OCI-LY1 (cell line): ENCODE measurements around the gene ANKH.

Experiments used
- H2AFZ ChIP-seq: fragments of 200-600 bp; sonication (generic), shearing (Covaris generic); 2 replicates; pipeline ENCODE4 v1.6.0; 2014; ENCODE audit warnings: antibody characterized with exemption, mild to moderate bottlenecking, low read length
- H3F3A ChIP-seq: fragments of 200-600 bp; sonication (generic), shearing (Covaris generic); 2 replicates; pipeline ENCODE4 v1.6.0; 2014; ENCODE audit warnings: mild to moderate bottlenecking, antibody characterized with exemption, low read length, moderate library complexity; ENCODE audit not compliant: insufficient read depth
- H3K27ac ChIP-seq: fragments of 200-600 bp; sonication (generic); 2 replicates; pipeline ENCODE4 v1.5.1; 2014; ENCODE audit warnings: low read length, mixed run types, mild to moderate bottlenecking, low read depth; ENCODE audit not compliant: poor library complexity, severe bottlenecking
- H3K27me3 ChIP-seq: fragments of 200-600 bp; sonication (generic); 2 replicates; pipeline ENCODE4 v1.6.0; 2014; ENCODE audit warnings: antibody characterized with exemption, mild to moderate bottlenecking, low read length, moderate library complexity; ENCODE audit not compliant: insufficient read depth
- H3K36me3 ChIP-seq: fragments of 200-600 bp; sonication (generic); 2 replicates; pipeline ENCODE4 v1.6.1; 2014; ENCODE audit warnings: mild to moderate bottlenecking, antibody characterized with exemption, low read length, moderate library complexity, mixed read lengths; ENCODE audit not compliant: insufficient read depth
- H3K4me1 ChIP-seq: fragments of 200-600 bp; sonication (generic); 2 replicates; pipeline ENCODE4 v1.5.1; 2014; ENCODE audit warnings: mild to moderate bottlenecking, low read length, moderate library complexity; ENCODE audit not compliant: insufficient read depth, severe bottlenecking
- H3K4me2 ChIP-seq: fragments of 200-600 bp; sonication (generic), shearing (Covaris generic); 2 replicates; pipeline ENCODE4 v1.6.1; 2014; ENCODE audit warnings: low read length
- H3K4me3 ChIP-seq: fragments of 200-600 bp; sonication (generic); 2 replicates; pipeline ENCODE4 v1.5.1; 2014; ENCODE audit warnings: low read length, low read depth, mild to moderate bottlenecking, mixed read lengths; ENCODE audit not compliant: poor library complexity, severe bottlenecking
- H3K79me2 ChIP-seq: fragments of 200-600 bp; shearing (Covaris generic); 2 replicates; pipeline ENCODE4 v1.6.1; 2016; ENCODE audit warnings: mixed run types, low read length, mixed read lengths; ENCODE audit not compliant: insufficient read depth
- H3K9ac ChIP-seq: fragments of 200-600 bp; sonication (generic), shearing (Covaris generic); 2 replicates; pipeline ENCODE4 v1.6.1; 2014; ENCODE audit warnings: mild to moderate bottlenecking, low read length, mixed read lengths
- H3K9me2 ChIP-seq: fragments of 200-600 bp; sonication (generic), shearing (Covaris generic); 2 replicates; pipeline ENCODE4 v1.6.1; 2014; ENCODE audit warnings: low read depth, mild to moderate bottlenecking, low read length, mixed read lengths
- H3K9me3 ChIP-seq: fragments of 200-600 bp; shearing (Covaris generic); 2 replicates; pipeline ENCODE4 v1.6.1; 2014; ENCODE audit warnings: low read length, mixed read lengths
- H4K20me1 ChIP-seq: fragments of 200-600 bp; sonication (generic), shearing (Covaris generic); 2 replicates; pipeline ENCODE4 v1.6.0; 2016; ENCODE audit warnings: mild to moderate bottlenecking, low read length; ENCODE audit not compliant: insufficient read depth
- EZH2 ChIP-seq: fragments of 200-600 bp; sonication (generic), shearing (Covaris generic); IDR thresholded peaks from 2 replicates; pipeline ENCODE4 v1.8.0; 2017; ENCODE audit warnings: borderline replicate concordance, mixed run types, mild to moderate bottlenecking, antibody characterized with exemption, low read length, moderate library complexity, mixed read lengths
- TF ChIP-seq, protein P1 (sequence below): fragments of 200-600 bp; sonication (generic), shearing (Covaris generic); IDR thresholded peaks from 2 replicates; pipeline ENCODE4 v1.5.1; 2017; ENCODE audit warnings: mild to moderate bottlenecking, antibody characterized with exemption, low read length, moderate library complexity, mixed read lengths

The ANKH gene

DNA sequence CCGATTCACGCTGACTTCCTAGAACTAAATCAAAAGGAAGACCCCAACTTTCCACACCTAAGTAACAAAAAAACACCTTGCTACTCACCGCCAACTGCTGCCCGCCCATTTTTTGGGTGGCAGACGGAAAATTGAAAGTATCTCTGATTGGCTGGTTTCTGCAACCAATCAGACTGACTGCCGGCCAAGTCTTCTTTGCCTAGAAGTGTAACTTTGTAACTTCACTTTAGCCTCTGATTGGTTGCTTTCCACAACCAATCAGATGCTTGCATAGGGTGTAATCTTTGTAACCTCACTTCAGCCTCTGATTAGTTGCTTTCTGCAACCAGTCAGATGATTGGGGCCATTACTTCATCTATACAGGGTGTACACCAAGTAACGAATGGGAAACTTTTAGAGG is 42.6 kb upstream of the ANKH start:
- no peak overlapping the region for H2AFZ ChIP-seq
- TF ChIP-seq, protein P1, sequence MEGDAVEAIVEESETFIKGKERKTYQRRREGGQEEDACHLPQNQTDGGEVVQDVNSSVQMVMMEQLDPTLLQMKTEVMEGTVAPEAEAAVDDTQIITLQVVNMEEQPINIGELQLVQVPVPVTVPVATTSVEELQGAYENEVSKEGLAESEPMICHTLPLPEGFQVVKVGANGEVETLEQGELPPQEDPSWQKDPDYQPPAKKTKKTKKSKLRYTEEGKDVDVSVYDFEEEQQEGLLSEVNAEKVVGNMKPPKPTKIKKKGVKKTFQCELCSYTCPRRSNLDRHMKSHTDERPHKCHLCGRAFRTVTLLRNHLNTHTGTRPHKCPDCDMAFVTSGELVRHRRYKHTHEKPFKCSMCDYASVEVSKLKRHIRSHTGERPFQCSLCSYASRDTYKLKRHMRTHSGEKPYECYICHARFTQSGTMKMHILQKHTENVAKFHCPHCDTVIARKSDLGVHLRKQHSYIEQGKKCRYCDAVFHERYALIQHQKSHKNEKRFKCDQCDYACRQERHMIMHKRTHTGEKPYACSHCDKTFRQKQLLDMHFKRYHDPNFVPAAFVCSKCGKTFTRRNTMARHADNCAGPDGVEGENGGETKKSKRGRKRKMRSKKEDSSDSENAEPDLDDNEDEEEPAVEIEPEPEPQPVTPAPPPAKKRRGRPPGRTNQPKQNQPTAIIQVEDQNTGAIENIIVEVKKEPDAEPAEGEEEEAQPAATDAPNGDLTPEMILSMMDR: no peak
- TF ChIP-seq EZH2: no peak
- H3K79me2 ChIP-seq: no peaks in the 10 kb centered on the region
- no peaks in the 10 kb centered on the region for H3F3A ChIP-seq
- peaks cover 12% of the 10 kb centered on the region; the same call in 1 of the 2 replicates for H3K27me3 ChIP-seq
- no peak overlapping the region for H3K27ac ChIP-seq
- H3K4me2 ChIP-seq: no peak overlapping the region
- no peaks in the 10 kb centered on the region for H3K4me1 ChIP-seq
- no peak overlapping the region for H3K9ac ChIP-seq
- no peaks in the 10 kb centered on the region for H3K36me3 ChIP-seq
- no peaks in the 10 kb centered on the region for H4K20me1 ChIP-seq
- no peaks in the 10 kb centered on the region for H3K9me3 ChIP-seq
- no peak overlapping the region for H3K4me3 ChIP-seq
- no peaks in the 10 kb centered on the region for H3K9me2 ChIP-seq

DNA sequence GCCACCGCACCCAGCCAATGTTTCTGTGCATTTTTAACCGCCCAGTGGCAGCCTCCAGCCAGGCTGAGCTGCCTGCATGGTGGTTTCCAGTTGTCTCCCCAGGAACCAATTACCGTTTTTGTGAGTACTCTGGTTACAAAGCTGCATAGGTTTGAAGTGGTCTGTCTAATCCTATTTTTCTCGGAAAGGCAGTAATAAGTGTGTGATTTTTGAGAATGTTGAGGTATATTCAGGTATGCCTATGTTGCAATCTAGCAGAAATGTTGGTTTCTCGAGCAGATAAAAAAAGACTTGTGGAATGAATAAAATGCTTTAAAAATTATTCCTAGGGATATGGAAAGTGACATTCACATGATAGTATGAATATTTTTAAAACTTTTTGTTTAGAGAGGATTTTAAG is 41.5 kb upstream of the ANKH start:
- Histone ChIP-seq H3K79me2 (no peaks in the 10 kb centered on the region), H3K4me3 (no peak overlapping the region), H3K4me2 (no peak overlapping the region), H3K27ac (no peak overlapping the region), H3K9ac (no peak overlapping the region), H3K9me3 (no peaks in the 10 kb centered on the region), H3K9me2 (no peaks in the 10 kb centered on the region), H3F3A (no peaks in the 10 kb centered on the region), H2AFZ (no peak overlapping the region), H3K36me3 (no peaks in the 10 kb centered on the region), H3K4me1 (no peaks in the 10 kb centered on the region), H4K20me1 (no peaks in the 10 kb centered on the region), H3K27me3 (peaks cover 8% of the 10 kb centered on the region; the same call in 1 of the 2 replicates)
- TF ChIP-seq, protein P1: no peak
- no peak for TF ChIP-seq EZH2

DNA sequence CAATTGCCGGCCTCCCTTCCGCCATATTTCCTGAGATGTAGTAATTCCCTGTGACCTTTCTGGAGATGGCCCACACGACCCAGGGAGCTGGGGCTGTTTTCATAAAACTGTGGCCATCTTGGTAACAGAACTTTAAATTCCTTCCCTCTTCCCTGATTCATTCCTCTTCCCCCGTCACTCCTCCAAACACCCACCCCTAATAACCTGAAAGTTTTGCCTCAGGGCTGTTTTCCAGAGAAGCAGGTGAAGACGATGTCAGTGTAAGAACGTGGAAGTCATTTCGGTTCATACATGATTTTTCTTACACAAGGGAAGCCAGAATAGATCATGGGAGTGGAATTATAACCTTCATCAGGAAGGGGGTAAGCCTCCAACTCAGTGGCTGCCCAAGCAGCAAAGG is 40.6 kb upstream of the ANKH start:
- no peak overlapping the region for H3K4me2 ChIP-seq
- no peaks in the 10 kb centered on the region for H3K9me3 ChIP-seq
- H2AFZ ChIP-seq: no peak overlapping the region
- peaks cover 8% of the 10 kb centered on the region; the same call in 1 of the 2 replicates for H3K27me3 ChIP-seq
- no peaks in the 10 kb centered on the region for H3K36me3 ChIP-seq
- TF ChIP-seq, protein P1: no peak
- no peak for TF ChIP-seq EZH2
- no peak overlapping the region for H3K4me3 ChIP-seq
- H3K4me1 ChIP-seq: no peaks in the 10 kb centered on the region
- no peaks in the 10 kb centered on the region for H4K20me1 ChIP-seq
- H3K9me2 ChIP-seq: no peaks in the 10 kb centered on the region
- no peak overlapping the region for H3K27ac ChIP-seq
- H3K9ac ChIP-seq: no peak overlapping the region
- H3K79me2 ChIP-seq: no peaks in the 10 kb centered on the region
- H3F3A ChIP-seq: no peaks in the 10 kb centered on the region
